Activated CD4-positive, alpha-beta T cell treated with anti-CD3 and anti-CD28 coated beads, Interleukin-2, amount 10 ng/mL, durations not matched to agents 24 days and 14 days (primary cell): Measurements from ENCODE around the gene ATF4. TPM values are rescaled to one million over a fixed set of nuclear protein-coding genes. Genes with fewer than 3 reads are reported as not detected.

Experiments used
- DNase-seq: peaks from one replicate; pipeline ENCODE4 v3.0.0; 2022
- H3K27ac Mint-ChIP-seq: one replicate; pipeline ENCODE4 v1.8.0; 2022; ENCODE audit warnings: mild to moderate bottlenecking, mixed read lengths
- H3K27me3 Mint-ChIP-seq: one replicate; pipeline ENCODE4 v1.8.0; 2022; ENCODE audit warnings: mixed read lengths
- H3K36me3 Mint-ChIP-seq: one replicate; pipeline ENCODE4 v1.8.0; 2022; ENCODE audit warnings: low read depth, mild to moderate bottlenecking, mixed read lengths
- H3K4me1 Mint-ChIP-seq: one replicate; pipeline ENCODE4 v1.8.0; 2021; ENCODE audit warnings: mixed read lengths
- H3K4me3 Mint-ChIP-seq: one replicate; pipeline ENCODE4 v1.8.0; 2022; ENCODE audit warnings: mild to moderate bottlenecking, moderate library complexity, mixed read lengths
- H3K9me3 Mint-ChIP-seq: one replicate; pipeline ENCODE4 v1.8.0; 2021; ENCODE audit warnings: mixed read lengths
- intact Hi-C: fragments of 100-400 bp; cut with micrococcal nuclease; formaldehyde crosslinking; loops from one replicate; pipeline ENCODE4 v1.15.1; 2023
- total RNA-seq: library from RNA; stranded (reverse); gene quantifications from 2 replicates; pipeline ENCODE4 v1.2.3, GENCODE V29; 2022

The ATF4 gene
- total RNA-seq, 1 donor from 2014 or later = 392 TPM

GRCh38 chr22:39532215-39533073 is 12.1 kb downstream of the ATF4 start, which contains the start of gene RPS19BP1:
Gene RPS19BP1, minus strand, starts transcription at chr22:39532748. Its CDS starts 10 bp downstream, at chr22:39532738.
- no peaks in the 10 kb centered on the region for H3K9me3 Mint-ChIP-seq
- H3K4me1 Mint-ChIP-seq = peaks cover 50% of the 10 kb centered on the region
- peaks cover 42% of the 10 kb centered on the region for H3K36me3 Mint-ChIP-seq
- DNase-seq = peak; percentile 100
- intact Hi-C loops = loop anchor here (1.0 to 5.0 kb wide), 7 partner anchors 12 to 814 kb away; partner anchors contain the start of genes ADSL, ATF4, GRAP2 and MIEF1
- peaks cover 3% of the 10 kb centered on the region for H3K27me3 Mint-ChIP-seq
- H3K4me3 Mint-ChIP-seq = peak within 1 kb of the TSS; percentile 97
- H3K27ac Mint-ChIP-seq = peak within 1 kb of the TSS; percentile 91

- no peaks in the 10 kb centered on the region for H3K9me3 Mint-ChIP-seq
- DNase-seq = no peak
- H3K36me3 Mint-ChIP-seq = peaks cover 30% of the 10 kb centered on the region
- H3K27me3 Mint-ChIP-seq = peaks cover 3% of the 10 kb centered on the region
- H3K4me3 Mint-ChIP-seq = peak overlapping the region; percentile 29
- intact Hi-C loops = loop anchor here (1.0 to 5.0 kb wide), 4 partner anchors 368 to 502 kb away; partner anchors contain the start of gene GRAP2
- no peak overlapping the region for H3K27ac Mint-ChIP-seq
- peaks cover 40% of the 10 kb centered on the region for H3K4me1 Mint-ChIP-seq
These were observed 13.7 kb downstream of the ATF4 start for GRCh38 chr22:39534092-39534506.

GRCh38 chr22:39534591-39535356 is 14.4 kb downstream of the ATF4 start:
- peak; percentile 95 for DNase-seq
- peaks cover 35% of the 10 kb centered on the region for H3K4me1 Mint-ChIP-seq

GRCh38 chr22:39535357-39535725 is 15.0 kb downstream of the ATF4 start:
- Mint-ChIP-seq H3K27me3 (peaks cover 6% of the 10 kb centered on the region), H3K4me1 (peaks cover 31% of the 10 kb centered on the region), H3K36me3 (peaks cover 18% of the 10 kb centered on the region), H3K4me3 (no peak overlapping the region), H3K27ac (no peak overlapping the region), H3K9me3 (no peaks in the 10 kb centered on the region)
- no peak for DNase-seq
- intact Hi-C loops = no loop called here

More at GRCh38 chr22:39534591-39535356, 14.4 kb downstream of the ATF4 start:
- Mint-ChIP-seq H3K27ac (no peak overlapping the region), H3K27me3 (peaks cover 3% of the 10 kb centered on the region), H3K4me3 (peak overlapping the region; percentile 29), H3K9me3 (no peaks in the 10 kb centered on the region), H3K36me3 (peaks cover 24% of the 10 kb centered on the region)
- intact Hi-C loops = loop anchor here (1.0 to 5.0 kb wide), 4 partner anchors 368 to 502 kb away; partner anchors contain the start of gene GRAP2

GRCh38 chr22:39535831-39536449 is 15.6 kb downstream of the ATF4 start:
- Mint-ChIP-seq H3K36me3 (peaks cover 12% of the 10 kb centered on the region), H3K9me3 (no peaks in the 10 kb centered on the region), H3K4me3 (no peak overlapping the region), H3K27me3 (peaks cover 8% of the 10 kb centered on the region), H3K27ac (no peak overlapping the region), H3K4me1 (peaks cover 26% of the 10 kb centered on the region)
- intact Hi-C loops = no loop called here
- no peak for DNase-seq

GRCh38 chr22:39536711-39537110 is 16.3 kb downstream of the ATF4 start:
- intact Hi-C loops = no loop called here
- H3K36me3 Mint-ChIP-seq = peaks cover 7% of the 10 kb centered on the region

GRCh38 chr22:39537975-39538374 is 17.6 kb downstream of the ATF4 start:
- H3K27me3 Mint-ChIP-seq = peaks cover 8% of the 10 kb centered on the region
- H3K27ac Mint-ChIP-seq = no peak overlapping the region
- H3K4me3 Mint-ChIP-seq = no peak overlapping the region
- H3K36me3 Mint-ChIP-seq = no peaks in the 10 kb centered on the region
- DNase-seq = no peak
- peaks cover 8% of the 10 kb centered on the region for H3K4me1 Mint-ChIP-seq
- H3K9me3 Mint-ChIP-seq = no peaks in the 10 kb centered on the region
- intact Hi-C loops = no loop called here

More at GRCh38 chr22:39536711-39537110, 16.3 kb downstream of the ATF4 start:
- H3K4me1 Mint-ChIP-seq = peaks cover 18% of the 10 kb centered on the region
- peaks cover 8% of the 10 kb centered on the region for H3K27me3 Mint-ChIP-seq
- no peaks in the 10 kb centered on the region for H3K9me3 Mint-ChIP-seq
- no peak overlapping the region for H3K27ac Mint-ChIP-seq
- no peak for DNase-seq
- no peak overlapping the region for H3K4me3 Mint-ChIP-seq

GRCh38 chr22:39543095-39543494 is 22.7 kb downstream of the ATF4 start:
- Mint-ChIP-seq H3K27ac (no peak overlapping the region), H3K9me3 (no peaks in the 10 kb centered on the region), H3K4me3 (no peak overlapping the region), H3K36me3 (no peaks in the 10 kb centered on the region), H3K27me3 (peaks cover 32% of the 10 kb centered on the region), H3K4me1 (peaks cover 13% of the 10 kb centered on the region)
- intact Hi-C loops = no loop called here
- DNase-seq = peak; percentile 77

- peak; percentile 90 for DNase-seq
- no peaks in the 10 kb centered on the region for H3K36me3 Mint-ChIP-seq
- intact Hi-C loops = no loop called here
- H3K27ac Mint-ChIP-seq = peak overlapping the region; percentile 3
- H3K9me3 Mint-ChIP-seq = no peaks in the 10 kb centered on the region
- peaks cover 13% of the 10 kb centered on the region for H3K4me1 Mint-ChIP-seq
- H3K4me3 Mint-ChIP-seq = peak overlapping the region; percentile 48
- H3K27me3 Mint-ChIP-seq = peaks cover 33% of the 10 kb centered on the region
These were observed 25.3 kb downstream of the ATF4 start for GRCh38 chr22:39545386-39546365.

- Mint-ChIP-seq H3K27ac (no peak overlapping the region), H3K27me3 (peaks cover 38% of the 10 kb centered on the region)
- intact Hi-C loops = no loop called here
These were observed 26.7 kb downstream of the ATF4 start for GRCh38 chr22:39546889-39547586.

GRCh38 chr22:39547587-39547947 is 27.2 kb downstream of the ATF4 start:
- no peak overlapping the region for H3K4me3 Mint-ChIP-seq
- no peaks in the 10 kb centered on the region for H3K9me3 Mint-ChIP-seq
- DNase-seq = no peak
- H3K27me3 Mint-ChIP-seq = peaks cover 36% of the 10 kb centered on the region
- intact Hi-C loops = no loop called here
- no peaks in the 10 kb centered on the region for H3K36me3 Mint-ChIP-seq
- no peak overlapping the region for H3K27ac Mint-ChIP-seq
- H3K4me1 Mint-ChIP-seq = peaks cover 13% of the 10 kb centered on the region

More at GRCh38 chr22:39546889-39547586, 26.7 kb downstream of the ATF4 start:
- H3K4me3 Mint-ChIP-seq = no peak overlapping the region
- DNase-seq = no peak
- peaks cover 13% of the 10 kb centered on the region for H3K4me1 Mint-ChIP-seq
- H3K9me3 Mint-ChIP-seq = no peaks in the 10 kb centered on the region
- H3K36me3 Mint-ChIP-seq = no peaks in the 10 kb centered on the region

GRCh38 chr22:39553429-39553828 is 33.1 kb downstream of the ATF4 start:
- Mint-ChIP-seq H3K4me3 (no peak overlapping the region), H3K4me1 (peaks cover 3% of the 10 kb centered on the region), H3K36me3 (no peaks in the 10 kb centered on the region), H3K9me3 (no peaks in the 10 kb centered on the region), H3K27me3 (peaks cover 45% of the 10 kb centered on the region), H3K27ac (no peak overlapping the region)
- DNase-seq = no peak
- intact Hi-C loops = no loop called here
